Choroid plexus epithelial cell (primary cell): ENCODE measurements around the gene COX7A1.

Experiments used
- DNase-seq: peaks from one replicate; pipeline ENCODE4 v3.0.0-alpha.2; 2010; ENCODE audit warnings: low read depth
- H3K4me3 ChIP-seq: 2 replicates; pipeline ENCODE4 v1.5.1; 2011; ENCODE audit warnings: low read depth, mild to moderate bottlenecking, control low read depth, low read length, moderate library complexity
- TF ChIP-seq, protein P1 (sequence below): conservative IDR thresholded peaks from 2 replicates; pipeline ENCODE4 v1.5.1; 2011; ENCODE audit warnings: low read depth, mild to moderate bottlenecking, control low read depth, inconsistent platforms, low read length, moderate library complexity

Gene COX7A1

GRCh38 chr19:36115453-36116343, 36.5 kb downstream of the COX7A1 start, which contains the start of gene TBCB:
TSS of gene TBCB (plus strand) at chr19:36115468. CDS start at chr19:36115561, 93 bp downstream.
- peak within 1 kb of the TSS; percentile 84 for H3K4me3 ChIP-seq
- DNase-seq, result peak; percentile 43
- TF ChIP-seq, protein P1, sequence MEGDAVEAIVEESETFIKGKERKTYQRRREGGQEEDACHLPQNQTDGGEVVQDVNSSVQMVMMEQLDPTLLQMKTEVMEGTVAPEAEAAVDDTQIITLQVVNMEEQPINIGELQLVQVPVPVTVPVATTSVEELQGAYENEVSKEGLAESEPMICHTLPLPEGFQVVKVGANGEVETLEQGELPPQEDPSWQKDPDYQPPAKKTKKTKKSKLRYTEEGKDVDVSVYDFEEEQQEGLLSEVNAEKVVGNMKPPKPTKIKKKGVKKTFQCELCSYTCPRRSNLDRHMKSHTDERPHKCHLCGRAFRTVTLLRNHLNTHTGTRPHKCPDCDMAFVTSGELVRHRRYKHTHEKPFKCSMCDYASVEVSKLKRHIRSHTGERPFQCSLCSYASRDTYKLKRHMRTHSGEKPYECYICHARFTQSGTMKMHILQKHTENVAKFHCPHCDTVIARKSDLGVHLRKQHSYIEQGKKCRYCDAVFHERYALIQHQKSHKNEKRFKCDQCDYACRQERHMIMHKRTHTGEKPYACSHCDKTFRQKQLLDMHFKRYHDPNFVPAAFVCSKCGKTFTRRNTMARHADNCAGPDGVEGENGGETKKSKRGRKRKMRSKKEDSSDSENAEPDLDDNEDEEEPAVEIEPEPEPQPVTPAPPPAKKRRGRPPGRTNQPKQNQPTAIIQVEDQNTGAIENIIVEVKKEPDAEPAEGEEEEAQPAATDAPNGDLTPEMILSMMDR, result no peak

DNA sequence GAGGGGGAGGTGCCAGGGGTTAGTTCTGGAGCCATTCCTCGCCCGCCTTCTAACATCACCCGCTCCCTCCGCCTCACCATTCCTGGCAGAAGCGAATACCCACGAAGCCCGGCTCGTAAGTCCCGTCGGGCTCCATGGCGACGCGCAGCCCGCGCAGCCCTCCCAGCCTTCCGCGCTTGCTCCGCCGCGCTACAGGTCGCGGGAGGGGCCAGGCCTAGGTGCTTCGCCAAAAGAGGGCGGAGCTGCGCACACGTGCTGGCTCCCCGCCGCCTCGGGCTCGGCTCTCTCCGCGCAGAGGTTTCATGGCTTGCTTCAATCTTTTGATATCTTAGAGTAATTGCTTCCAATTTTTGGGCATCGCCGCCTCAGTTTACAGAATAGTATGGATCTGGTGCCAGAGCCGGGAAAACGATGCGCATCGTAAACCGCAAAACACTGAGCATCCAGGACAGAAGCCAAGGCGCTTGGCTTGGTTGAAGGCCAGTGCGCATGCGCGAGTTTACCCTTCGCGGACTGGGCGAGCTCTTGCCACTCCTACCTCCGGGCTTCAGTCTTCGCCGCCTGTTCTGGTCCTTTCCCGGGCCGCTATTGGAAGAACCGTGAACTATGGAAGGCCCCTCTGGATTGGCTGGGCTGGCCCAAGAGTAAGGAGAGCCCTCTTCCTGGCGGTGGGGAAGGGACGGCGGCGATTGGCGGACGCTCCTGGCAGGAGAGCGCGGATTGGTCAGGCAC, 37.4 kb downstream of the COX7A1 start, which contains the start of gene POLR2I:
POLR2I (minus strand) TSS at position 155 of the 732 bp plus-strand sequence; CDS start at position 136, 19 bp downstream.
- TF ChIP-seq, protein P1, result no peak
- H3K4me3 ChIP-seq, result peak within 1 kb of the TSS; percentile 84
- peak; percentile 100 for DNase-seq

GRCh38 chr19:36113894-36114720, 38.1 kb downstream of the COX7A1 start:
- peak overlapping the region; percentile 82 for H3K4me3 ChIP-seq
- peak; percentile 24 for DNase-seq
- TF ChIP-seq, protein P1, result peak; percentile 32

GRCh38 chr19:36113425-36113824, 38.8 kb downstream of the COX7A1 start:
- TF ChIP-seq, protein P1, result no peak
- peak overlapping the region; percentile 82 for H3K4me3 ChIP-seq

GRCh38 chr19:36112678-36113077, 39.6 kb downstream of the COX7A1 start:
- TF ChIP-seq, protein P1, result no peak
- H3K4me3 ChIP-seq, result no peak overlapping the region
- DNase-seq, result no peak

More at GRCh38 chr19:36113425-36113824, 38.8 kb downstream of the COX7A1 start:
- DNase-seq, result no peak

GRCh38 chr19:36111200-36111539, 41.1 kb downstream of the COX7A1 start:
- TF ChIP-seq, protein P1, result no peak
- H3K4me3 ChIP-seq, result no peak overlapping the region
- DNase-seq, result no peak
